ENCODE results near the gene CD7.
A peak's percentile ranks its signal among the peaks of the same experiment; 100 is the strongest.
"Not testable (repeated sequence)": the region's sequence is repeated elsewhere in the genome, so short reads cannot be mapped to it uniquely, and the experiment has no call there.

CD7 gene

DNA sequence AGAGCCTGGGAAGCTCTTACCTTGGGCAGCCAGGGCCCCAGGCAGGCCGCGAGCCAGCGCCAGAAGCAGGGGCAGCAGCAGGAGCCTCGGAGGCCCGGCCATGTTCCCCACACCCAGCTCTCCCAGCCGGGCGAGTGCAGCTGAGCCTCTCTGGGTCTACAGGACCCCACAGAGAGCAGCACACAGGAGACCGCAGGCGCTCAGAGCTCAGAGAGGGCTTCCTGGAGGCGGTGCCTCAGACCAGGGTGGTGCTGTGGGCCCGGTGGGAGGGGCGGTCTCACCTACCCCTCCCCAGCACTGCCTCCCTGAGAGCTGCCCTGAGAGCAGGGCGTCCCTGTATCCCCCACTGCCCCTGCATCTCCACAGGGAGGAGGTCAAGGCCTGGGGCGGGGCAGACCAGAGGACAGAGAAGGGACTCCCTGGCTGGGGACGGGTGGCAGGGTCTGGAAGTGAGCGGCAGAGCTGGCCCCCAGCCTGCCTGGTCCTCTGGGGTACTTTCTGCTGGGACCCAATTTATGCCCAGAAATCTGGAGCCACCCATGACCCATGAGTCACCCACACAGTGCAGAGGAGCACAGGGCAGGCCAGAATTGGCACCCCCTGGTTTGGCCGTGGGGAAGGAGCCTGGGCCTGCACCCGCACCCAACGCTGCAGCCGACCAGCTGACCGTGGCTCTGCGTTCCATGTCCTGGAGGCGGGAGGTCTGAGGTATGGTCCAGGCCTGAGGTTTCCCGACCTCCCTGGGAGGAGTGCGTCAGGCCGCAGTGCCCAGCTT is at the start of gene CD7:
CD7 (minus strand) TSS at position 215 of the 775 bp plus-strand sequence; CDS start at position 102, 113 bp downstream.
- Mint-ChIP-seq H3K27ac (peak within 1 kb of the TSS; percentile 99), H3K27me3 (no peaks in the 10 kb centered on the region), H3K4me3 (no peak within 1 kb of the TSS), H3K4me1 (ENCODE audit: low read depth) (peaks cover 40% of the 10 kb centered on the region), H3K36me3 (ENCODE audit: low read depth) (peaks cover 23% of the 10 kb centered on the region), H3K9me3 (no peaks in the 10 kb centered on the region)

DNA sequence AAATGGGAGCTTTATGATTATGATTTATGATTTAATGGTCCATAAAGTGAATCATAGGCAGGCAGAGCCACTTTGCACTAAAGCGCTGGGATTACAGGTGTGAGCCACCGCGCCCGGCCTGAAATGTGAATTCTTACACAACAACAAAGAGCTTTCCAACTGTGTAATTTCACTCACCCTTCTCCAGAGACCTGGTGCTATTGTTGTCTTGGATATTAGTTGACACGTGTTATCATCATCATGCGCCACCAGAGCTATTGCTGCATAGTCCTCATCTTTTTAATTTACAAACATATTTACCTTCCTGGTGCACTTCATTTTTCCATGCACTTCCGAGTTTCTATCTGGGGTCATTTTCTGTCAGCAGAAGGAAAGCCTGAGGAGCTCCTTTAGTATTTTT is 49.3 kb upstream of the CD7 start:
- Mint-ChIP-seq H3K27me3 (peaks cover 16% of the 10 kb centered on the region), H3K9me3 (no peaks in the 10 kb centered on the region), H3K36me3 (ENCODE audit: low read depth) (no peaks in the 10 kb centered on the region), H3K27ac (no peak overlapping the region), H3K4me1 (ENCODE audit: low read depth) (peaks cover 8% of the 10 kb centered on the region), H3K4me3 (no peak overlapping the region)

DNA sequence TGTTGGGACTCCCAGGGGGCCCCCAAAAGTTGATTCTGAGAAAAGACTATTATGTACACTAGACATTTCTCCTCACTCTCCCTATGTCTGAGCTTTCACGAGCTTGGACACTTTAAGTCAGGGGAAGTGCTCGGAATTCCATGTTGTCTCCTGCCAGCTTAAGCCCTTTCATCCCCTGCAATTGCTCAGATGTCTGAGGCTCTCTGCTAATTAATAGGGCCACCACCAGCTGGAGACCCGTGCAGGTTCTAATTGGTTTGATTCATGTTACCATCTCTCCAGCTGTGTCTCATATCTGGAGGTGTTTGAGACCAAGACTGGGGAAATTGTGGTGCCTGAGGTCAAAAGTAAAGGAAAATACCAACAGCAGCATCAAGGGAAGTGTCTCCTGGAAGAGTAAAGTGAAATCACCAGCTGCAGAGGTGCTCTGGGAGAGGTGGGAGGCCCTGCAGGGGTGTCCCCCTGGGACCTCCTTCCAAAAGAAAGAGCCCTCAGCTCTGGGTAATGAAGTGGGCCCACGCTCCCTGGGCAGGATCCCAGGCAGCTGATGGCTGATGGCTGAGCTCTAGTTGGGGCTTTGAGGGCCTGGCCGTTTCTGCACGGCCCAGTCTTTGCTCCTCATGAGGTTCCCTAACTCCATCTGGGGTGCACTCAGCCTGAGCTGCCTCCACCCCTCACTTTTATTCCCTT is 48.3 kb upstream of the CD7 start:
- Mint-ChIP-seq H3K9me3 (no peaks in the 10 kb centered on the region), H3K4me3 (no peak overlapping the region), H3K4me1 (ENCODE audit: low read depth) (peaks cover 3% of the 10 kb centered on the region), H3K27me3 (peaks cover 11% of the 10 kb centered on the region), H3K36me3 (ENCODE audit: low read depth) (no peaks in the 10 kb centered on the region), H3K27ac (no peak overlapping the region)

DNA sequence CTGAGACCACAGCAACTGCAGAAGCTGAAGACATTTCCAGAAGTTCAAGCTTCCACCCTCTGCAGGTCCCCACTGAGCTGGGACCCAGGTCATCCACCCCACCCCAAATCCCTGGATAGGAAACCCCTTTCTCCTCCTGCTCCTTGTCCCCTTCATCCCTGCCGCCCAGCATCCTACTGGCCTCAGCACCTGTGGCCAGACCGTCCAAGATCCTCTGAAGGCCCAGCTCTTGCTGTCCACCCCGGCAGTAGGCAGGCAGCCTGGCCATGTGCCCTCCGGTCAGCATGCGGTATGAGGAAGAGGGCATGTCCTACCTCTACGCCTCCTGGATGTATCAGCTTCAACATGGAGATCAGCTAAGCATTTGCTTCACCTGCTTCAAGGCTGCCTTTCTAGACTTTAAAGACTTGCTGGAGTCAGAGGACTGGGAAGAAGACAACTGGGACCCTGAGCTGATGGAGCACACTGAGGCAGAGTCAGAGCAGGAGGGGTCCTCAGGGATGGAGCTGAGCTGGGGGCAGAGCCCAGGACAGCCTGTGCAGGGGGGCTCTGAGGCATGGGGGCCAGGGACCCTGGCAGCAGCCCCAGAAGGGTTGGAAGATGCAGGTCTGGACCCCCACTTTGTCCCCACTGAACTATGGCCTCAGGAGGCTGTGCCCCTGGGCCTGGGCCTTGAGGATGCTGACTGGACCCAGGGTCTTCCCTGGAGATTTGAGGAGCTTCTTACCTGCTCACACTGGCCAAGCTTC is 44.7 kb upstream of the CD7 start:
- Mint-ChIP-seq H3K4me1 (ENCODE audit: low read depth) (peaks cover 8% of the 10 kb centered on the region), H3K9me3 (no peaks in the 10 kb centered on the region), H3K27ac (peak overlapping the region; percentile 37), H3K4me3 (no peak overlapping the region), H3K36me3 (ENCODE audit: low read depth) (no peaks in the 10 kb centered on the region), H3K27me3 (peaks cover 13% of the 10 kb centered on the region)

DNA sequence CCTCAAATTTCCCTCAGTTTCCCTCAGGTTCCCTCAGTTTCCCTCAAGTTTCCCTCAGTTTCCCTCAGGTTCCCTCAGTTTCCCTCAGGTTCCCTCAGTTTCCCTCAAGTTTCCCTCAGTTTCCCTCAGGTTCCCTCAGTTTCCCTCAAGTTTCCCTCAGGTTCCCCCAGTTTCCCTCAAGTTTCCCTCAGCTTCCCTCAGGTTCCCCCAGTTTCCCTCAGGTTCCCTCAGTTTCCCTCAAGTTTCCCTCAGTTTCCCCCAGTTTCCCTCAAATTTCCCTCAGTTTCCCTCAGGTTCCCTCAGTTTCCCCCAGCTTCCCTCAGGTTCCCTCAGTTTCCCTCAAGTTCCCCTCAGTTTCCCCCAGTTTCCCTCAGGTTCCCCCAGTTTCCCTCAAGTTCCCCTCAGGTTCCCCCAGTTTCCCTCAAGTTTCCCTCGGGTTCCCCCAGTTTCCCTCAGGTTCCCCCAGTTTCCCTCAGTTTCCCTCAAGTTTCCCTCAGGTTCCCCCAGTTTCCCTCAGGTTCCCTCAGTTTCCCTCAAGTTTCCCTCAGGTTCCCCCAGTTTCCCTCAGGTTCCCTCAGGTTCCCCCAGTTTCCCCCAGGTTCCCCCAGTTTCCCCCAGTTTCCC is 42.2 kb upstream of the CD7 start:
- H3K36me3 Mint-ChIP-seq (ENCODE audit: low read depth); H3K4me1 Mint-ChIP-seq (ENCODE audit: low read depth); H3K9me3 Mint-ChIP-seq; H3K27ac Mint-ChIP-seq; H3K4me3 Mint-ChIP-seq: not testable (repeated sequence)
- peaks cover 18% of the 10 kb centered on the region for H3K27me3 Mint-ChIP-seq

DNA sequence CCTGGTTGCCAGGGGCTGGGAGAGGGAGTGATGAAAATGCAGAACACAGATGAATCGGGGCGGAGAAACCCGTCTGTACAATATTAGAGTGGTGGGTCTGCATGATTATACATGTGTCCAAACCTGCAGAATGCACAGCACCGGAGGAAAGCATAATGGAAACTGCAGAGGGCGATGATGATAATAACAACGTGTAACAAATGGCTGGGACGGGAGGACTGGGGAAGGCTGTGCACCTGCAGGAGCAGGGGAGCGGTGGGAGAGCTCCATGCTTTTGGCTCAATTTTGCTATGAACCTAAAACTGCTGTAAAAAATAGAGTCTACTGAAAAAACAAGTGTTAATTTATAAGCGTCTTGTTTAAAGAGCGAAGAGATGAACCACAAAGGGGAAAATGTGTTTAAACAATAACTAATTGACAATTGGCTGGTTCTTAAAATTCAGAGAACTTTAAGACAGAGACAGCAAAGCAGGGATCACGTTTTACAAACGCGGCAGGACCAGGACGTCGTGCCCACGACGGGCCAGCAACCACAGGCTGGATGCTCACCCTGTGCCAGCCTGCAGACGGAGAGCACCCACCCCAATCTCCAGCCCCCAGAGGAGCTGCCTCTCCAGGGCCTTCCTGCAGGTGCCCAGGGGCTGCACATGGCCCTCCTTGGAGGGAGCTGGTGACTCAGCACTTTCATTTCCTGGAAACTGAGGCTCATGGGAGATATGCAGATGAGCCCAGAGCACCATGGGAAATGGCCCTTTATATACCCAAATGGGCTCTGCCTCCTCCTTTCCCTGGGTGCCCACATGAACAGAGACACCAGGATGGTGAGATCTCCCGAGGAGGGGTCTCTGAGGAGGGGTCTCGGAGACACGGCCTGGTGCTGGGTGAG is 41.3 kb upstream of the CD7 start, which contains the start of gene TEX19:
TEX19 (plus strand) TSS at position 783 of the 886 bp plus-strand sequence. CDS start 2,904 bp downstream, outside the sequence.
- no peak within 1 kb of the TSS for H3K4me3 Mint-ChIP-seq
- no peaks in the 10 kb centered on the region for H3K9me3 Mint-ChIP-seq
- peaks cover 18% of the 10 kb centered on the region for H3K27me3 Mint-ChIP-seq
- H3K27ac Mint-ChIP-seq, result peak within 1 kb of the TSS; percentile 21
- no peaks in the 10 kb centered on the region for H3K36me3 Mint-ChIP-seq (ENCODE audit: low read depth)
- peaks cover 8% of the 10 kb centered on the region for H3K4me1 Mint-ChIP-seq (ENCODE audit: low read depth)

DNA sequence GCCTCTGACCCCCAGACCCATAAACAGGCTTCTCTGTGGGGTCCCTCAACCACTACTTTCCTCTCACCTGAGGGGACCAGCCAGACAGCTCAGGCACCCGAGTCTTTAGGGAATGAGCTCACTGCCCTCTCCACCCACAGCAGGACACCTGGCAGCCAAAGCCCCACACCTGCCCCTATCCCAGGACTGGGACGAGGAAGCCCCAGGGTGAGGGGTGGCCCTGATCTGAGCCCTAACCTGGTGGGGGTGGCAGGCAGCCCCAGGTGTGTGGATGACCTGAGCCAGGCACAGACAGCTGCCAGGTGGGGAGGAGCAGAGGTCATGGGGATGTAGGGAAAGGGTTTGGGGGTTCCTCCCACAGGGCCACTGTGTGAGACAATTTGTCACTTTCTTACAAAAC is 40.0 kb upstream of the CD7 start:
- peaks cover 8% of the 10 kb centered on the region for H3K4me1 Mint-ChIP-seq (ENCODE audit: low read depth)
- H3K36me3 Mint-ChIP-seq (ENCODE audit: low read depth), result no peaks in the 10 kb centered on the region
- H3K27ac Mint-ChIP-seq, result no peak overlapping the region
- H3K9me3 Mint-ChIP-seq, result no peaks in the 10 kb centered on the region
- H3K27me3 Mint-ChIP-seq, result peaks cover 18% of the 10 kb centered on the region
- no peak overlapping the region for H3K4me3 Mint-ChIP-seq

DNA sequence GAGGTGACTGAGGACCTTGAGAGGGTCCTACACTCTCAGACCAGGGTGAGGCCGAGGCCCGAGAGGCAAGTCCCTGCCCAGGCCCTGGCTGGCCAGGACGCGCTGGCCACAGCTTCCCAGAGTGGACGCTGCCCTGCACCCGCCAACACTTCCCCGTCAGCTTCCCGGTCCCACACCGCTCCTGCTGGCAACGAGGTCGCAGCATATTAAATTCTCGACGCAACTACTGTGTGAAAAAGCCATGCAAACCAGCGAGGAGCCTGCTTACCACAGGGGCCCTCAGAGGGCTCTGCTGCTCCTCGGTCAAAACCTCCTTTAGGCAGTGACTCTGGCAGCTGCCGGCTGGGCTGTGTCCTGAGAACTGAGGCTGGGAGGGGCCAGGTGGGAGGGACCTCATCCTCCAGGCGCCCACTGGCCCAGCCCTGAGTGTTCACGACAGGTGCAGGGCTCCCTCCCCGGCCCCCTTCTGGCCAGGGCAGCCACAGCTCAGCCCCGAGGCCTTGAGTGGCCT is 39.5 kb upstream of the CD7 start:
- Mint-ChIP-seq H3K27me3 (peaks cover 18% of the 10 kb centered on the region), H3K27ac (no peak overlapping the region), H3K9me3 (no peaks in the 10 kb centered on the region), H3K4me3 (no peak overlapping the region), H3K4me1 (ENCODE audit: low read depth) (peaks cover 10% of the 10 kb centered on the region), H3K36me3 (ENCODE audit: low read depth) (no peaks in the 10 kb centered on the region)

DNA sequence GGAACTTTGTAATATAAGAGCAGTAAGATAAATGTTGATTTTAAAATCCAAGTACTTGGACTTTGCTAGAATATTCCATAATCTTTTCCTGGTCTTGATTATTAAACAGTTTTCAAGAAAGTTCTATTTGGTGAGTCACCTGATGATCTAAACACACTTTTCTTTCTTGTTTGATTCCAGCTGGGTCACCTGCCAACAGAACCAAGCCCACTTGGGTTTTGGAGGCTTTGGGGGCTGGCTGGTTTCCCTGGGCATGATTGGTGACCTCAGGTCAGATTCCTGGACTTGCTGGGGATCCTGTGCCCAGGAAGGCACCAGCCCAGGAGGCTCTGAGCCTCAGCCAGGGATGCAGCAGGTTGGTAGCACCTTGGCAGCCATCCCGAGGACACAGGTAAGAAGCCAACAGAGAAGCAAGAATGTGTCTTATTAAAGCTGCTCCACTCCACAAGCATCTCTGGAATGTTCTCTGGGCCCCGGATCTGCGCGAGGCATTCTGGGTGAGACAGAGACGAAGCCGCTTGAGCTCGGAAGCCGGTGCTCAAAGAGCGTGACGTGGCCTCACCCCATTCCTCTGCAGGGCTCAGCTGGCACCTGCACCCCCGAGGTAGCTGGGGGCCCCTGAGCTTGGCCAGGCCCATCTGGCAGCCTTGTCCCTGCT is 38.5 kb upstream of the CD7 start:
- peaks cover 18% of the 10 kb centered on the region for H3K27me3 Mint-ChIP-seq
- H3K9me3 Mint-ChIP-seq, result no peaks in the 10 kb centered on the region

DNA sequence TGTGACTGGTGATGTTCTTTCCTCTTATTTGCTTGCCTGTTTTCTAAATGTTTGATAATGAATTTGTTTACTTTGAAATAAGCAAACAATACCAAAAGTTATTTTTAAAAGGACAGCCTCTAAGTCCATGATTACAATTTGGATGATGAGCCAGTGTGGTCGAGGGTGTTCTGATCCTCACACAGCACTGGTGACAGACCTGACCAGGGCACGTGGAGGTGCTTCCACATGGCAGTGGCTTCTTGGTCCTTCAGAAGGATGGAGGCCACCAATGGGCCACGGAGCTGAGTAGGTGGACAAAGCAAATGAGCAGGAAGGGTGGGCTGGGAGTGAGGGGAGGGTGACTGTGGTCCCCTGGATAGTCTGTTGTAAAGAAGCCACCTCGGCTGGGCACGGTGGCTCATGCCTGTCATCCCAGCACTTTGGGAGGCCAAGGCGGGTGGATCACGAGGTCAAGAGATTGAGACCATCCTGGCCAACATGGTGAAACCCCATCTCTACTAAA is 37.4 kb upstream of the CD7 start:
- H3K4me1 Mint-ChIP-seq (ENCODE audit: low read depth), result peaks cover 19% of the 10 kb centered on the region

More for the DNA sequence above, 38.5 kb upstream of the CD7 start:
- Mint-ChIP-seq H3K4me1 (ENCODE audit: low read depth) (peaks cover 19% of the 10 kb centered on the region), H3K36me3 (ENCODE audit: low read depth) (no peaks in the 10 kb centered on the region), H3K4me3 (no peak overlapping the region), H3K27ac (no peak overlapping the region)

DNA sequence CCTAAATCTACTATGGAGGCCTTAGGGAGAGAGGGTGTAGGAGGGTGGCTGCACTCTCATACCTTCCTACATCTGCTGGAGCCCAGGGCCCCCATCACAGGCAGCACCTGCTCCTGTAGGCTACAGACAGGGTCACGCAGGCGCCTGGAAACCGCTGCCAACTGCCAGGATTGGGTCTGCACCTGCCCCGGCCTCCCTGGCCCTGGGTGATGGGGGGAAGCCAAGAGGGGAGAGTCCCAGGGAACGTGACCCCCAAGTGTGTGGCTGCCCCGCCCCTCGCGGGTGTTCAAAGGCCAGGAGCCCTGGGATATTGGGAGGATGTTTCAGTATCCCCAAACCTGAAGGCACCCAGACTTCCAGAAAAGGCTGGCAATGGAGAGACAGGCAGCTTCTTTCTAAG is 36.1 kb upstream of the CD7 start:
- Mint-ChIP-seq H3K4me3 (no peak overlapping the region), H3K4me1 (ENCODE audit: low read depth) (peaks cover 15% of the 10 kb centered on the region), H3K27ac (no peak overlapping the region), H3K27me3 (peaks cover 18% of the 10 kb centered on the region), H3K36me3 (ENCODE audit: low read depth) (no peaks in the 10 kb centered on the region), H3K9me3 (no peaks in the 10 kb centered on the region)

More for the DNA sequence above, 37.4 kb upstream of the CD7 start:
- Mint-ChIP-seq H3K9me3 (no peaks in the 10 kb centered on the region), H3K36me3 (ENCODE audit: low read depth) (no peaks in the 10 kb centered on the region), H3K4me3 (no peak overlapping the region), H3K27me3 (peaks cover 18% of the 10 kb centered on the region), H3K27ac (no peak overlapping the region)

DNA sequence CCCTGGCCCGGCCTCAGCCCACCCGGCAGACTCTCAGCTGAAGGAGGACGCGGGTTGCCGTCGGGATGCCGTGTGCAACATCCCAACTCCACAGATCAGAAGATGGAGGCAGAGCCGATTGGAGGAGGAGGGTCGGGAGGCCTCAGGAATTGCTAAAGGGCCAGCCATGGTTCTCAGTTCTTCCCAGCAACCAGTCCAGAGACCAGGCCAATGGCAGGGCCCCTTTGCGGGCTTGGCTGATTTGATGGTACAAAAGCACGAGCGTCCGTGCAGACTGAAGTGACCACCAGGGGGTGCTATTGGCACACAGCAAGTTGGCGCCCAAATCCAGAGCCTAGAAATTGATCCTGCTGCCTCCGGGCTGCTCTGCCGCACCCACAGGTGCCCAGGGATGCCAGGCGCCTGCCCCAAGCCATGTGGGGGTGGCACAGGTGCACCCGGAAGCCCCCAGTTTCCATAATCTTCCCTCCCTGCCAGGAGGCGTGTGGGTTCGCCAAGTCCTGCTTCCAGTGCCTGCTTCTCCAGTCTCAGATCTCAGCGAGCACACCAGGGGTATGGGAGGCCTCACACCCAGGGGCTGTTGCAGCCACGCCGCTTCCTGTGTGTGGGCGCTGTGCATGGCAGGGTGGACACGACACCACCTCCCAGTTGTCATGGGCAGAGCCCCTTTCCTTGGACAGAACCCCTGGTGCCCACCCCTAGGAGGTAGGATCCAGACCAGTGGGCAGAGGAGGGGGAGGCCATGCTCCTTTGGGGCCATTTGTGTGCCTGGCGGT is 34.5 kb upstream of the CD7 start:
- H3K4me3 Mint-ChIP-seq, result no peak overlapping the region
- peaks cover 10% of the 10 kb centered on the region for H3K4me1 Mint-ChIP-seq (ENCODE audit: low read depth)
- no peak overlapping the region for H3K27ac Mint-ChIP-seq
- no peaks in the 10 kb centered on the region for H3K9me3 Mint-ChIP-seq
- H3K36me3 Mint-ChIP-seq (ENCODE audit: low read depth), result no peaks in the 10 kb centered on the region
- H3K27me3 Mint-ChIP-seq, result peaks cover 10% of the 10 kb centered on the region

Measured in stimulated activated naive CD8-positive, alpha-beta T cell treated with anti-CD3 and anti-CD28 coated beads, Interleukin-15, Interleukin-2, amounts not matched to agents 100 ng/mL and 50 ng/mL, for 24 hours (primary cell).